Effector memory CD4-positive, alpha-beta T cell (primary cell): ENCODE measurements around the gene C17orf75.
A peak's percentile ranks its signal among the peaks of the same experiment; 100 is the strongest.
"Not testable (repeated sequence)": the region's sequence is repeated elsewhere in the genome, so short reads cannot be mapped to it uniquely, and the experiment has no call there.

Experiments
- DNase-seq, 3 donors: peaks; one replicate each; pipeline ENCODE4 v3.0.0-alpha.2; 2020
- H3K27ac ChIP-seq: 2 replicates; pipeline ENCODE4 v1.7.0; 2013; ENCODE audit warnings: mild to moderate bottlenecking, low read length, moderate library complexity; ENCODE audit not compliant: insufficient read depth, poor library complexity, severe bottlenecking
- H3K27me3 ChIP-seq: replicated peaks from 2 replicates; pipeline ENCODE4 v1.7.0; 2013; ENCODE audit warnings: mild to moderate bottlenecking, low read length; ENCODE audit not compliant: insufficient read depth, control insufficient read depth, poor library complexity, severe bottlenecking
- H3K36me3 ChIP-seq: 2 replicates; pipeline ENCODE4 v1.7.0; 2013; ENCODE audit warnings: mild to moderate bottlenecking, low read length, moderate library complexity; ENCODE audit not compliant: control insufficient read depth, insufficient read depth
- H3K4me1 ChIP-seq: 2 replicates; pipeline ENCODE4 v1.7.0; 2013; ENCODE audit warnings: low read length, mild to moderate bottlenecking; ENCODE audit not compliant: control insufficient read depth, insufficient read depth, poor library complexity, severe bottlenecking
- H3K4me3 ChIP-seq: 2 replicates; pipeline ENCODE4 v1.7.0; 2013; ENCODE audit warnings: low read length, low read depth, mild to moderate bottlenecking; ENCODE audit not compliant: insufficient read depth, poor library complexity, severe bottlenecking
- H3K9me3 ChIP-seq: 2 replicates; pipeline ENCODE4 v1.7.0; 2013; ENCODE audit warnings: mild to moderate bottlenecking, low read length, moderate library complexity; ENCODE audit not compliant: control insufficient read depth

Gene C17orf75

GRCh38 chr17:32361270-32361669 lies 19.3 kb upstream of the C17orf75 start:
- no peak for DNase-seq
- Histone ChIP-seq H3K27me3 (no peaks in the 10 kb centered on the region), H3K36me3 (peaks cover 90% of the 10 kb centered on the region), H3K27ac (no peak overlapping the region), H3K4me1 (peaks cover 3% of the 10 kb centered on the region), H3K9me3 (no peaks in the 10 kb centered on the region), H3K4me3 (no peak overlapping the region)

GRCh38 chr17:32357615-32358014 lies 15.6 kb upstream of the C17orf75 start:
- no peaks in the 10 kb centered on the region for H3K27me3 ChIP-seq
- peaks cover 73% of the 10 kb centered on the region for H3K36me3 ChIP-seq
- DNase-seq: no peak
- no peak overlapping the region for H3K27ac ChIP-seq
- H3K4me3 ChIP-seq: no peak overlapping the region
- H3K9me3 ChIP-seq: no peaks in the 10 kb centered on the region
- peaks cover 30% of the 10 kb centered on the region for H3K4me1 ChIP-seq

- no peaks in the 10 kb centered on the region for H3K27me3 ChIP-seq
- H3K4me3 ChIP-seq: no peak overlapping the region
- peaks cover 36% of the 10 kb centered on the region for H3K4me1 ChIP-seq
- peaks cover 65% of the 10 kb centered on the region for H3K36me3 ChIP-seq
- DNase-seq: no peak
- H3K27ac ChIP-seq: no peak overlapping the region
- no peaks in the 10 kb centered on the region for H3K9me3 ChIP-seq
These were observed 14.8 kb upstream of the C17orf75 start for GRCh38 chr17:32356750-32357149.

- Histone ChIP-seq H3K9me3 (no peaks in the 10 kb centered on the region), H3K36me3 (peaks cover 61% of the 10 kb centered on the region), H3K27me3 (no peaks in the 10 kb centered on the region), H3K27ac (no peak overlapping the region), H3K4me3 (no peak overlapping the region), H3K4me1 (peaks cover 40% of the 10 kb centered on the region)
- DNase-seq: no peak
These were observed 14.4 kb upstream of the C17orf75 start for GRCh38 chr17:32356378-32356743.

- DNase-seq: no peak
- Histone ChIP-seq H3K27me3 (no peaks in the 10 kb centered on the region), H3K9me3 (no peaks in the 10 kb centered on the region), H3K36me3 (peaks cover 55% of the 10 kb centered on the region), H3K4me1 (peaks cover 40% of the 10 kb centered on the region), H3K4me3 (no peak overlapping the region), H3K27ac (no peak overlapping the region)
These were observed 13.8 kb upstream of the C17orf75 start for GRCh38 chr17:32355649-32356377.

- not testable (repeated sequence) for H3K9me3 ChIP-seq, DNase-seq, H3K27me3 ChIP-seq, H3K27ac ChIP-seq
- Histone ChIP-seq H3K36me3 (peaks cover 27% of the 10 kb centered on the region), H3K4me3 (peak overlapping the region; percentile 99), H3K4me1 (peaks cover 40% of the 10 kb centered on the region)
These were observed 10.8 kb upstream of the C17orf75 start for GRCh38 chr17:32352734-32353133.

GRCh38 chr17:32350666-32351418 lies 8.9 kb upstream of the C17orf75 start:
- H3K36me3 ChIP-seq: peaks cover 16% of the 10 kb centered on the region
- H3K4me3 ChIP-seq: peak overlapping the region; percentile 99
- no peaks in the 10 kb centered on the region for H3K27me3 ChIP-seq
- H3K27ac ChIP-seq: peak overlapping the region; percentile 98
- H3K4me1 ChIP-seq: peaks cover 37% of the 10 kb centered on the region
- H3K9me3 ChIP-seq: no peaks in the 10 kb centered on the region
- peak; percentile 17 to 52 (median 34) for DNase-seq

- Histone ChIP-seq H3K4me1 (peaks cover 31% of the 10 kb centered on the region), H3K36me3 (peaks cover 8% of the 10 kb centered on the region), H3K27me3 (no peaks in the 10 kb centered on the region), H3K4me3 (peak within 1 kb of the TSS; percentile 99), H3K27ac (peak within 1 kb of the TSS; percentile 98), H3K9me3 (no peaks in the 10 kb centered on the region)
- peak; percentile 90 to 93 (median 91) for DNase-seq
These were observed 8.1 kb upstream of the C17orf75 start, which contains the start of gene ZNF207 for GRCh38 chr17:32349854-32350665. Gene ZNF207 (plus strand): TSS chr17:32350157. CDS start chr17:32350286, 129 bp downstream.

GRCh38 chr17:32349503-32349853 lies 7.5 kb upstream of the C17orf75 start:
- peak overlapping the region; percentile 98 for H3K27ac ChIP-seq
- H3K27me3 ChIP-seq: no peaks in the 10 kb centered on the region
- H3K4me3 ChIP-seq: peak overlapping the region; percentile 99
- no peak for DNase-seq
- no peaks in the 10 kb centered on the region for H3K9me3 ChIP-seq
- H3K4me1 ChIP-seq: peaks cover 27% of the 10 kb centered on the region
- H3K36me3 ChIP-seq: peaks cover 5% of the 10 kb centered on the region

GRCh38 chr17:32348483-32348800 lies 6.5 kb upstream of the C17orf75 start:
- DNase-seq: no peak
- Histone ChIP-seq H3K36me3 (no peaks in the 10 kb centered on the region), H3K27ac (no peak overlapping the region), H3K4me1 (peaks cover 20% of the 10 kb centered on the region), H3K9me3 (no peaks in the 10 kb centered on the region), H3K4me3 (no peak overlapping the region), H3K27me3 (no peaks in the 10 kb centered on the region)
